H1 (cell line): ENCODE data around the gene GADD45A. TPM values are rescaled to one million over a fixed set of nuclear protein-coding genes. Genes with fewer than 3 reads are reported as not detected.

Experiments used
- polyA plus RNA-seq, 7 experiments: library from polyadenylated mRNA; depleted of rRNA in 3 of 7; stranded (reverse) in 5 of 7; unstranded in 2 of 7; fragments of >200 nt in 5 of 7; fragments of 200-250 nt in 2 of 7; gene quantifications; 1 replicate in 5 of 7; 2 replicates in 1 of 7; 4 replicates in 1 of 7; pipeline versions ENCODE4 v1.2.1 to v1.2.3, GENCODE V29; 2011 to 2013; ENCODE audit warnings: missing spikeins in 2 of 7, mixed read lengths in 2 of 7
- total RNA-seq: library from RNA; stranded (reverse); fragmentation: NEBNext Ultra II Directional; extraction: Animal tissue kit (Norgen Biotek cat#: 25700); gene quantifications from 2 replicates; pipeline ENCODE4 v1.2.1, GENCODE V29; 2021
- TF ChIP-seq, protein P1 (sequence below), 3 experiments: IDR thresholded peaks; 1 replicate in 2 of 3; 2 replicates in 1 of 3; pipeline versions ENCODE4 v1.5.1 to v1.6.1; 2011; ENCODE audit warnings: low read length in 3 of 3, mild to moderate bottlenecking in 3 of 3, inconsistent platforms in 2 of 3, low read depth in 1 of 3, moderate library complexity in 1 of 3; ENCODE audit not compliant: insufficient read depth in 1 of 3; ENCODE audit errors: control extremely low read depth in 1 of 3

The GADD45A gene
- total and polyA plus RNA-seq, 2 of the 8 experiments (the other 6 are each of a cell fraction or from before 2014, with no cell fraction given) = 7.6 to 15.6 TPM

DNA sequence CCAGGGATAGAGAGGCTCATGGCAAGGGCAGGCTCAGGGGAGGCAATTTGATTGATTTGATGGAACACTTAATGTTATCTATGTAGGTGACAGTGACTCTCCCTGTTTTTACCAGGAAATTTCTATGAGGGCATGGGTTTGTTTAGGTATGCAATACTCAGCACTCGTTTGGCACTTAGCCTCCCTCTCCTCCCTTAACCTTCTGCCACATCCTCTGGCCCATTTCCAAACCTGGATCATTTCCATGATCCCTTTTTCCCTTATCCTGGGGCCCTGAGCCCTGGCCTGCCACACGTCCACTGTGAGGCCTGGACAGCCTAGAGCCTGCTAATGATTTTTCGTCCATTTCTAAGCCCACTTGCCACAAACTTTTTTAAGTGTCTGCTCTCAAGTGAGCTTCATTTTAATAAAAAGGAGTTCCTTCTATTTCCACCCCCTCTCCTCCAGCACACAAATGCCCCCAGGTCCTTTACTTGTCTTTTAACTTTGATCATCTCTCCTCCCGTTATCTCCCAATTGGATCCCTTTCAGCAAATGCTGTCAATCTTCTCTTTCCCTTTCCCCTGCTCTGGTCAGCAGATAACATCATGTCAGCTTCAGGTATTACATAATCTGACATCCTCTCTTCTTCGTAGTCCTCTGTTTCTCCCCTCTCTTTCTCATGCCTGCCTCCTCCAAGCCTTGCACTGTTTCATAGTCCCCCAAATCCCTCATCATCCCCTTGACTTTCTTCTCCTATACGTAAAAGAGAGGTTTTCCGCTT is 37.8 kb upstream of the GADD45A start (continued):
- TF ChIP-seq, protein P1, sequence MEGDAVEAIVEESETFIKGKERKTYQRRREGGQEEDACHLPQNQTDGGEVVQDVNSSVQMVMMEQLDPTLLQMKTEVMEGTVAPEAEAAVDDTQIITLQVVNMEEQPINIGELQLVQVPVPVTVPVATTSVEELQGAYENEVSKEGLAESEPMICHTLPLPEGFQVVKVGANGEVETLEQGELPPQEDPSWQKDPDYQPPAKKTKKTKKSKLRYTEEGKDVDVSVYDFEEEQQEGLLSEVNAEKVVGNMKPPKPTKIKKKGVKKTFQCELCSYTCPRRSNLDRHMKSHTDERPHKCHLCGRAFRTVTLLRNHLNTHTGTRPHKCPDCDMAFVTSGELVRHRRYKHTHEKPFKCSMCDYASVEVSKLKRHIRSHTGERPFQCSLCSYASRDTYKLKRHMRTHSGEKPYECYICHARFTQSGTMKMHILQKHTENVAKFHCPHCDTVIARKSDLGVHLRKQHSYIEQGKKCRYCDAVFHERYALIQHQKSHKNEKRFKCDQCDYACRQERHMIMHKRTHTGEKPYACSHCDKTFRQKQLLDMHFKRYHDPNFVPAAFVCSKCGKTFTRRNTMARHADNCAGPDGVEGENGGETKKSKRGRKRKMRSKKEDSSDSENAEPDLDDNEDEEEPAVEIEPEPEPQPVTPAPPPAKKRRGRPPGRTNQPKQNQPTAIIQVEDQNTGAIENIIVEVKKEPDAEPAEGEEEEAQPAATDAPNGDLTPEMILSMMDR (IDR thresholded peaks at IDR 0.05; ENCODE audit: control extremely low read depth in 1 of 3, insufficient read depth in 1 of 3, low read depth in 1 of 3, low read length in 3 of 3) = no peak
